ENCODE results near the gene SVEP1. TPM values are rescaled to one million over a fixed set of nuclear protein-coding genes. Genes with fewer than 3 reads are reported as not detected.
A peak's percentile ranks its signal among the peaks of the same experiment; 100 is the strongest.

Gene SVEP1
- total RNA-seq, 2 donors from 2014 or later = 0.11 to 0.13 TPM

- Mint-ChIP-seq H3K27ac (no peak overlapping the region), H3K4me1 (no peaks in the 10 kb centered on the region), H3K36me3 (ENCODE audit: low read depth) (no peaks in the 10 kb centered on the region), H3K4me3 (no peak overlapping the region), H3K9me3 (no peaks in the 10 kb centered on the region), H3K27me3 (peaks cover 4% of the 10 kb centered on the region)
- peak; percentile 37 for ATAC-seq (replicated peaks)
Observed at GRCh38 chr9:110334871-110335270, 244.7 kb downstream of the SVEP1 start.

- H3K4me3 Mint-ChIP-seq = no peak overlapping the region
- H3K27ac Mint-ChIP-seq = no peak overlapping the region
- no peaks in the 10 kb centered on the region for H3K4me1 Mint-ChIP-seq
- H3K27me3 Mint-ChIP-seq = peaks cover 4% of the 10 kb centered on the region
- H3K9me3 Mint-ChIP-seq = no peaks in the 10 kb centered on the region
- no peak for ATAC-seq (replicated peaks)
- H3K36me3 Mint-ChIP-seq (ENCODE audit: low read depth) = no peaks in the 10 kb centered on the region
Observed at GRCh38 chr9:110334183-110334582, 245.4 kb downstream of the SVEP1 start.

DNA sequence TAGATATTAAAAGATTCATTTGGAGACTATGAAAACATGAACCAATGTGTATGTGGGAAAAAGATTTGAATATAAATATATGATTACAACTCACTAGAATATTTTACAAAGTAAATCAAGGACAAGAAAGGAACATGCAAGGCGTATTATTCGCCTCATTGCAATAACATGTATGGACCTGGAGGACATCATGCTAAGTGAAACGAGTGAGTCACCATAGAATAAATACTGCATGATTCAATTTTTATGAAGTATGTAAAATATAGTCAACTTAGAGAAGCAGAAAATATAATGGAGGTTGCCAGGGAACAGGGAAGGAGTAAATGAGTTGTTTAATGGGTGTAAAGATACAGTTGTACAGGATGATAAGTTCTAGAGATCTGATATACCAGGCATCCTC, 246.8 kb downstream of the SVEP1 start:
- no peak for ATAC-seq (replicated peaks)
- Mint-ChIP-seq H3K27me3 (peaks cover 4% of the 10 kb centered on the region), H3K4me1 (no peaks in the 10 kb centered on the region), H3K36me3 (ENCODE audit: low read depth) (no peaks in the 10 kb centered on the region), H3K9me3 (no peaks in the 10 kb centered on the region), H3K4me3 (no peak overlapping the region), H3K27ac (no peak overlapping the region)

- no peaks in the 10 kb centered on the region for H3K9me3 Mint-ChIP-seq
- no peaks in the 10 kb centered on the region for H3K4me1 Mint-ChIP-seq
- no peak for ATAC-seq (replicated peaks)
- H3K27me3 Mint-ChIP-seq = peaks cover 4% of the 10 kb centered on the region
- H3K36me3 Mint-ChIP-seq (ENCODE audit: low read depth) = no peaks in the 10 kb centered on the region
- no peak overlapping the region for H3K27ac Mint-ChIP-seq
- no peak overlapping the region for H3K4me3 Mint-ChIP-seq
Observed at GRCh38 chr9:110330484-110331105, 248.9 kb downstream of the SVEP1 start.

DNA sequence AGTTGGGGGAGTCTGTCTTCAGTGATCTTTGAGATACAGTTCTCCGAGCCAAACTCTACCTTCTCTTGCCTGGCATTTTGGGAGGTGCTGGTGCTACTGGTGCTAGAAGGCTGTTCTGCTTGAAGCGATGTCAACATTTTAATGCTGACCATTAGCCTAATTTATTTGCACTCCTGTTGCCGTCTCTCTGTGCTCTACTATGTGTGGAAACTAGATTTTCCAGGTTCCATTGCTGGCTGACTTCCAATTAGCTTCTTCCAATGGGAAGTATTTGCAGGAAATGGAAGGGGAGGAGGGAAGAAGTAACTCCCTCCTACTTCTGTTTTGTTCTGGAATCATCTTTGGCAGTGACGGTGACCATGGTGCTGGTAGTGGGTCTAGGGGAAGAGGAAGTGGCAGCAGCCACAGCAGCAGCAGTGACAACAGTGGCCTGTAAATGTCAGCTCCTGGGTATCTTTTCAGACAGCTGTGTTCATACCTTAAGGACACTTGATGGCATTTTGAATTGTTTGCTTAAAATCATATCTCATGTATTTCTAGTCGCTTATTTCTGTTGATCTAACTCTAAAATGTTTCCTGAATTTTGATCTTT, 249.8 kb downstream of the SVEP1 start:
- no peak for ATAC-seq (replicated peaks)
- Mint-ChIP-seq H3K27me3 (peaks cover 4% of the 10 kb centered on the region), H3K9me3 (no peaks in the 10 kb centered on the region), H3K36me3 (ENCODE audit: low read depth) (no peaks in the 10 kb centered on the region), H3K4me3 (no peak overlapping the region), H3K27ac (no peak overlapping the region), H3K4me1 (no peaks in the 10 kb centered on the region)

DNA sequence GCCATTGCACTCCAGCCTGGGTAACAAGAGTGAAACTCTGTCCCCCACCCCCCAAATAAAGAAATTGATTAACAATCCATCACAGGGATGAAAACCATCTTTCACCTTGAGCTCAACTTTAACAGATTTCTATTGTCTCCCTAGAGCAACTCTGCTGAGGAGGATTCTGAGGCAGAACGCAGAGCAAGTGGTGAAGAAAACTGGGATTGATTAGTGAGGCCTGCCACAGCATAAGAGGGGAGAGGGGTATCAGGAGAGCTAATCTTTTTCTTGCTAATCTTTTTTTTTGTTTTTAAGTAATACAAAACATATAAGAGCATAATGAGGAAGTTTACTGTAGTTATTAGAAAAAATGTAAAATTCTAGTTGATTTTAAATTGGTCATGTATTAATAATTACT, 250.8 kb downstream of the SVEP1 start:
- H3K9me3 Mint-ChIP-seq = no peaks in the 10 kb centered on the region
- H3K36me3 Mint-ChIP-seq (ENCODE audit: low read depth) = no peaks in the 10 kb centered on the region
- no peaks in the 10 kb centered on the region for H3K4me1 Mint-ChIP-seq
- H3K4me3 Mint-ChIP-seq = no peak overlapping the region
- ATAC-seq (replicated peaks) = no peak
- H3K27ac Mint-ChIP-seq = no peak overlapping the region
- no peaks in the 10 kb centered on the region for H3K27me3 Mint-ChIP-seq

DNA sequence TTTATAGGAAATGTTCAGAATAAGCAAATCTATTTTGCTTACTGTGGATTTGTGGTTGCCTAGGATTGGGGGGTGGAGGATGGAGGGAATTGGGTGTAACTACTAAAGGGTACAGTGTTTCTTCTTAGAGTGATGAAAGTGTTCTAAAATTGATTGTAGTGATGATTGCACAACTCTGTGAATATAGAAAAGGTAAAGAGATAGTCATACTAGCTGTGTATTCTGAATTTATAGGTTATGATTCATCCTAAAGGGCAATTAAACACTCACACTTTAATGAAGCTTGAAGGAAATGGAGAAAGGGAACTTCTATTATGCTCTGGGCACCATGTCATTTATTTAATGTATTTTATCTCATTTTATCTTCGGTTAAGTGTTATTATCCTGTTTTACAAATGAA, 251.8 kb downstream of the SVEP1 start:
- no peak for ATAC-seq (replicated peaks)
- Mint-ChIP-seq H3K27me3 (peaks cover 6% of the 10 kb centered on the region), H3K4me1 (no peaks in the 10 kb centered on the region), H3K4me3 (no peak overlapping the region), H3K9me3 (no peaks in the 10 kb centered on the region), H3K27ac (no peak overlapping the region), H3K36me3 (ENCODE audit: low read depth) (no peaks in the 10 kb centered on the region)

GRCh38 chr9:110323818-110324217, 255.7 kb downstream of the SVEP1 start:
- H3K4me3 Mint-ChIP-seq = no peak overlapping the region
- peaks cover 14% of the 10 kb centered on the region for H3K27me3 Mint-ChIP-seq
- ATAC-seq (replicated peaks) = no peak
- no peaks in the 10 kb centered on the region for H3K9me3 Mint-ChIP-seq
- no peaks in the 10 kb centered on the region for H3K36me3 Mint-ChIP-seq (ENCODE audit: low read depth)
- no peaks in the 10 kb centered on the region for H3K4me1 Mint-ChIP-seq
- H3K27ac Mint-ChIP-seq = no peak overlapping the region

DNA sequence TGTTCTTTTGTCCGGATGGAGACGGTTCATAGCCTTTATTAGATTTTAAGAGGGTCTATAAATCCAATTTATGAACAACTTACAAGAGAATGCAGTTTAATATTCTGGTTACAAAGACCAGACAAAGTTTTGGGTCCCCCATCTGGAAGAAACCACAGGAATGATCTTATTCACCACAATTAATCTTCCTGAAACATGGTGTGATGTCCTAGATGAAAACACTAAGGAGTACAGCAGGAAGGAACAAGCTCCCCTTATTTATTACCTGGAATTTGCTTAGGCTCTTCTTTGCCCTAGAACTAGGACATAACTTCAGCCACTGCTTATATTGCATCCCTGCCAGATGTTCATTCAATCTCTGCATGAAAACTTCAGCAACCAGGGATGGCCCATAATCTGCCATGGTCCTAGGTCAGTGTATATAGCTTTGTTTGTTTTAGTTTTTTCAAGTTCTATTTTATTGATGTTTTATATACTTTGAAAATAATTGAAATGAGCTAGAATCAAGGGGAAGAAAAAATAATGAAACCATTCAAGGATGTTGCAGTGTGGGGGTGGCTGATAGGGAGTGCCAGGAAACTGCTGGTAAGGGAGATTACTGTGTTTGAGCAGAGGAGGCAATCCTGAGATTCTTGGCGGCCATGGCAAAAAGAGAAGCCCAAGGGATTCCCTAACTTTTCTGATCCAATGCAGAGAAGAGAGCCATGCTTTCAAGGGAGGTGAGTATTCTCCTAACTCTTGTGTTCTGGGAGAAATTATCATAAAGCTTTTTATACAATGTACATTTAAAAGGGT, 258.7 kb downstream of the SVEP1 start:
- H3K27ac Mint-ChIP-seq = no peak overlapping the region
- H3K9me3 Mint-ChIP-seq = no peaks in the 10 kb centered on the region
- no peak for ATAC-seq (replicated peaks)
- H3K36me3 Mint-ChIP-seq (ENCODE audit: low read depth) = no peaks in the 10 kb centered on the region
- H3K27me3 Mint-ChIP-seq = peaks cover 20% of the 10 kb centered on the region
- H3K4me1 Mint-ChIP-seq = peaks cover 7% of the 10 kb centered on the region
- no peak overlapping the region for H3K4me3 Mint-ChIP-seq

- ATAC-seq (replicated peaks) = peak; percentile 76
- Mint-ChIP-seq H3K4me3 (no peak overlapping the region), H3K27ac (no peak overlapping the region), H3K36me3 (ENCODE audit: low read depth) (no peaks in the 10 kb centered on the region), H3K27me3 (peaks cover 20% of the 10 kb centered on the region), H3K4me1 (peaks cover 7% of the 10 kb centered on the region), H3K9me3 (no peaks in the 10 kb centered on the region)
Observed at GRCh38 chr9:110319781-110320492, 259.6 kb downstream of the SVEP1 start.

DNA sequence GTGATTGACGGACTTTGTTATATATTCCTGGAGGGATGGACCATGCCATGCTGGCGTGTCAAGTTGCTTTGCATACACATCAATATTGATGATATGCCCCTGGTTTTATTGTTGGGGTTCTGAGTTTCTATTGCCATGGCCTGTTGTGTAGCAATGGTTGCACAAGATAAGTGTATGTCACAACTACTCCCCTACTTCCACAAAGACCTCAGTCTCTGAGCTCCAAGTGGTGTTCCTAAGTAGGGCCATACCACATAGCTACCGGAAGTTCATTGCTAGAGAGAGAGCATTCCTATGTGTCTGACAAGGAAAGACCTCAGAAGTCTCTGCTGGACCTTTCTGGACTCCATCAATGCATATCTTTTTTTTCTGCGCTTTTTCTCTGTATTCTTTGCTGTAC, 261.6 kb downstream of the SVEP1 start:
- H3K27me3 Mint-ChIP-seq = peaks cover 16% of the 10 kb centered on the region
- H3K27ac Mint-ChIP-seq = no peak overlapping the region
- peaks cover 7% of the 10 kb centered on the region for H3K4me1 Mint-ChIP-seq
- no peak for ATAC-seq (replicated peaks)
- H3K4me3 Mint-ChIP-seq = no peak overlapping the region
- no peaks in the 10 kb centered on the region for H3K36me3 Mint-ChIP-seq (ENCODE audit: low read depth)
- H3K9me3 Mint-ChIP-seq = no peaks in the 10 kb centered on the region

- Mint-ChIP-seq H3K27ac (no peak overlapping the region), H3K4me1 (peaks cover 7% of the 10 kb centered on the region), H3K4me3 (peak overlapping the region; percentile 31), H3K9me3 (no peaks in the 10 kb centered on the region), H3K27me3 (peaks cover 9% of the 10 kb centered on the region), H3K36me3 (ENCODE audit: low read depth) (no peaks in the 10 kb centered on the region)
- no peak for ATAC-seq (replicated peaks)
Observed at GRCh38 chr9:110316261-110317075, 263.1 kb downstream of the SVEP1 start.
